Right lobe of liver (tissue), 6 donors: ENCODE results near the gene APCDD1L. TPM values are rescaled to one million over a fixed set of nuclear protein-coding genes. Genes with fewer than 3 reads are reported as not detected.
"Not testable (repeated sequence)": the region's sequence is repeated elsewhere in the genome, so short reads cannot be mapped to it uniquely, and the experiment has no call there.

Source experiments
- ATAC-seq, 4 donors: fragments of 200-7000 bp; cut with Tn5 transposase; one replicate each; pipeline ENCODE4 v1.9.1; 2020; ENCODE audit warnings: mild to moderate bottlenecking in 4 of 4, moderate library complexity in 4 of 4
- DNase-seq, 3 donors: peaks; one replicate each; pipeline ENCODE4 v3.0.0-alpha.2; 2020
- H3K27ac ChIP-seq, 3 donors: fragments of 200-600 bp; one replicate each; pipeline ENCODE4 v1.8.0; 2022
- H3K27me3 ChIP-seq, 2 donors: fragments of 200-600 bp; one replicate each; pipeline ENCODE4 v1.8.0; 2022
- H3K36me3 ChIP-seq, 4 donors: fragments of 200-600 bp; sonication (generic) in 1 of 4; one replicate each; pipeline versions ENCODE4 v1.5.1 to v1.8.0; 2017 to 2022; ENCODE audit warnings: control low read depth in 1 of 4
- H3K4me1 ChIP-seq, 4 donors: fragments of 200-600 bp; sonication (generic) in 1 of 4; one replicate each; pipeline versions ENCODE4 v1.5.1 to v1.8.0; 2017 to 2022; ENCODE audit warnings: control low read depth in 1 of 4
- H3K4me3 ChIP-seq, 3 donors: fragments of 200-600 bp; one replicate each; pipeline ENCODE4 v1.8.0; 2022
- H3K9me3 ChIP-seq, 4 donors: fragments of 200-600 bp; sonication (generic) in 1 of 4; one replicate each; pipeline versions ENCODE4 v1.5.1 to v1.8.0; 2017 to 2022; ENCODE audit warnings: control low read depth in 1 of 4
- CTCF ChIP-seq, 4 donors: fragments of 200-600 bp in 3 of 4; fragments of 450-650 bp in 1 of 4; IDR thresholded peaks; one replicate each; pipeline versions ENCODE4 v1.5.1 to v1.8.0; 2016 to 2022; ENCODE audit warnings: antibody characterized with exemption in 4 of 4, mild to moderate bottlenecking in 2 of 4
- POLR2A ChIP-seq: fragments of 450-650 bp; IDR thresholded peaks from one replicate; pipeline ENCODE4 v1.6.1; 2017; ENCODE audit warnings: antibody characterized with exemption, mild to moderate bottlenecking
- WGBS: methylation state at CpG from one replicate; pipeline ENCODE4 v1.1.6; 2018; ENCODE audit warnings: low coverage, low lambda C conversion rate; ENCODE audit not compliant: insufficient coverage; ENCODE audit errors: missing lambda C conversion rate; 5-methylcytosine and 5-hydroxymethylcytosine counted together
- intact Hi-C, 2 donors: fragments of 100-400 bp; cut with DNase I; formaldehyde crosslinking; loops; one replicate each; pipeline versions ENCODE4 v1.11.2 to v1.14.1; 2022
- total RNA-seq, 6 experiments: library from RNA; depleted of rRNA in 2 of 6; stranded (reverse); fragments of >200 nt in 2 of 6; fragmentation: NEBNext Ultra II Directional in 3 of 6; extraction: Animal tissue kit (Norgen Biotek cat#: 25700) in 3 of 6; gene quantifications; one replicate each; pipeline versions ENCODE4 v1.1.0 to v1.2.4, GENCODE V29; 2016 to 2023
- donor health status: DM: no; HTN: yes; CAD: no.
- donor health status: DM: no; HTN: no; CAD: no.
- donor health status: DM: no; HTN: no; CAD: no.
- donor health status: DM: no; HTN: yes; CAD: no.
- donor health status: DM: no; HTN: yes; CAD: no.

The APCDD1L gene
- total RNA-seq, 6 experiments from 2014 or later = 0.04 TPM; not detected in 5

- Histone ChIP-seq H3K4me1 (peaks cover 0 to 34% (median 18%) of the 10 kb centered on the region in 4 donors), H3K4me3 (no peak overlapping the region), H3K27me3 (no peaks in the 10 kb centered on the region), H3K36me3 (no peaks in the 10 kb centered on the region), H3K9me3 (no peaks in the 10 kb centered on the region), H3K27ac (no peak overlapping the region)
- no peak for ATAC-seq
- intact Hi-C loops = no loop called here
- DNase-seq = no peak
- TF ChIP-seq CTCF (IDR thresholded peaks at IDR 0.05) = peak in 1 of 4 donors; percentile 5
- no peak for TF ChIP-seq POLR2A
- WGBS = 100% methylated on average over 3 of the region's 7 CpGs
These were observed 85.9 kb downstream of the APCDD1L start for GRCh38 chr20:58429303-58429702.

GRCh38 chr20:58428364-58428763, 86.8 kb downstream of the APCDD1L start:
- DNase-seq (no peak), ATAC-seq (no peak)
- TF ChIP-seq POLR2A = no peak
- no peak for TF ChIP-seq CTCF (IDR thresholded peaks at IDR 0.05)
- H3K4me1 ChIP-seq = peaks cover 0 to 28% (median 15%) of the 10 kb centered on the region in 4 donors
- H3K4me3 ChIP-seq = no peak overlapping the region
- no peaks in the 10 kb centered on the region for H3K9me3 ChIP-seq
- H3K27ac ChIP-seq = no peak overlapping the region
- H3K27me3 ChIP-seq = no peaks in the 10 kb centered on the region
- no peaks in the 10 kb centered on the region for H3K36me3 ChIP-seq
- intact Hi-C loops = no loop called here
- WGBS = 100% methylated on average over 2 of the region's 2 CpGs

GRCh38 chr20:58427571-58427970, 87.6 kb downstream of the APCDD1L start:
- intact Hi-C loops, H3K27ac ChIP-seq: not testable (repeated sequence)

GRCh38 chr20:58424218-58424969, 90.8 kb downstream of the APCDD1L start:
- Histone ChIP-seq H3K4me1 (no peaks in the 10 kb centered on the region), H3K27me3 (no peaks in the 10 kb centered on the region), H3K4me3 (no peak overlapping the region), H3K36me3 (peaks cover 0 to 6% (median 1%) of the 10 kb centered on the region in 4 donors), H3K9me3 (no peaks in the 10 kb centered on the region), H3K27ac (no peak overlapping the region)
- TF ChIP-seq CTCF (IDR thresholded peaks at IDR 0.05) = no peak
- TF ChIP-seq POLR2A = no peak
- no peak for ATAC-seq
- no peak for DNase-seq
- intact Hi-C loops = no loop called here
- 96% methylated on average over 6 of the region's 6 CpGs for WGBS

More at GRCh38 chr20:58427571-58427970, 87.6 kb downstream of the APCDD1L start:
- not testable (repeated sequence) for ATAC-seq, H3K27me3 ChIP-seq, H3K4me3 ChIP-seq, H3K9me3 ChIP-seq, H3K36me3 ChIP-seq, DNase-seq
- 100% methylated on average over 1 of the region's 3 CpGs for WGBS
- H3K4me1 ChIP-seq = peaks cover 0 to 20% (median 11%) of the 10 kb centered on the region in 4 donors

- TF ChIP-seq CTCF (IDR thresholded peaks at IDR 0.05) (no peak), POLR2A (no peak)
- Histone ChIP-seq H3K4me3 (no peak overlapping the region), H3K36me3 (peaks cover 0 to 15% (median 3%) of the 10 kb centered on the region in 4 donors), H3K4me1 (peaks cover 0 to 7% (median 3%) of the 10 kb centered on the region in 4 donors), H3K27me3 (no peaks in the 10 kb centered on the region), H3K9me3 (no peaks in the 10 kb centered on the region), H3K27ac (no peak overlapping the region)
- DNase-seq = no peak
- WGBS = 54% methylated on average over 1 of the region's 1 CpG
- no peak for ATAC-seq
- intact Hi-C loops = no loop called here
These were observed 93.7 kb downstream of the APCDD1L start for GRCh38 chr20:58421497-58421850.
